ENCODE data around the gene PROX1.

Gene PROX1

DNA sequence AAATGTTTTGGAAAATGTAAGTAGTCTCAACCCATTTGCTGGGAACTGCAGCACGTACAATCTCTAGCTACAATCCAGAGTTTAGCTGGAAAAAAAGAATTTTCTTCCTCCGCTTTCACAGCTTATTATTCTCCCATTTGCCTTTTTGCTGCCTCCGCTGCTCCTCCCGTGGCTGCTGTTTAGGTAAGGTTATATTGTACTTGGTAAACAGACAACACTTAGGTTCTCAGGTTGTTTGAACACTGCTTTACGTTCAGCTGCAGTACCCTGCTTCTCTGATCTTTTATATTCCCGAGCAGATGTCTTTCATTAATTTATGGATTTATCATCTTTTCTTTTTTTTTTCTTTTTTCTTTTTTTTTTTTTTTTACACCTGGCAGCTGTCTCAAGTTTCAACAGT lies 14.3 kb downstream of the PROX1 start:
- no peak for DNase-seq (ENCODE audit: low read depth)

DNA sequence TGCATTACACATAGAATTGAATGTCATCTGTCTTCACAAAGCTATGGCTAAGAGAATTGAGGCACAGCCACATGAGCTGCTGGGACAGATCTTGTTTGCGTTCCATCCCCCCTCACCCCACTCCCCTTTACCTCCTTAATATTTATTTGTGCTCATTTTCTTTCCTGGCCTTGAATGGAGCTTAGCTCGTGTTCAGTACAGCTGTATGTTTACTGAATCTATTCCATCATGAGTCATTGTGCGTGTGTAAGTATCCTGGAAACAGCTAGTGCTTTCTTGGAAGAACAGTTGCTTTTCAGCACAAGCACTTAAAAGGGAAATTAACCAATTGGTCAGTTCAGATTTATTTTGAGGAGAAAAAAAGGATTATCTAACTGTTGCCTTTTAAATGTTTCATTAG lies 14.7 kb downstream of the PROX1 start:
- no peak for DNase-seq (ENCODE audit: low read depth)

DNA sequence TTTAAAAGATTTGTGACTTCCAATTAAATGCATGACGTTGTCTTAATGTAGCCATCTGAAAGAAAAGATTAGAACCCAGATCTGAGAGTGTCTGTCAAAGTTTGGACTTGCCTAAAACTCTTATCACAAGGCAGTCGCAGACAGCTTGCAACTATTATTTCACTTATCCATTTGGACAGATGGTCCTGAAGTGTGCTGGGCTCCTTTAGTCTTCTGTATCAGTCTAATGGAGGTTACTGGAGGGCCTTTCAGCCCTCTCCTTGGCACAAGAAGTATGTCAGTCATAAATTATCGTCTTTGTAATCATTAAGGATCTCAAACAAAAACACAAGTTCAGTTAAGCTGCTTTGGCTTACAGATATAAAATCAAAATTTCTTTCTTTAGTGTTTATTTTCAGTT lies 15.5 kb downstream of the PROX1 start:
- DNase-seq (ENCODE audit: low read depth) = no peak

DNA sequence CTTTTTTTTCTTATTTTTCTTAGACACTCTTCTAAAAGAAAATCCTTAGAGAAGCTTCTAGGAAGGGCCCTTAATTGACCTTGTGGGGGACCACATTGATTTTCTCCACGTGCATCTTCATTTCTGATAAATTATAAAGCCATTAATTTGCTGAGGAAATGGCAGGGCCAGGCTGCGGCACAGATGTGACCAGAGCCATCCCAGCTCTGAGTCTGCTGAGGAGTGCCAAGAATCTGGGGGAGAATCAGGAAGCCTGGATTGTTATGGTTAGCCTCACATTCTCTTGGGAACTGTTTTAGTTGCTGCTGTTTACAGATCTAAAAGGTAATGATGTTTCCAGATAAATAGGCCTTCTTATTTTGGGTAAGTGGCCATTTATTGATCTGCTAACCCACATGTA lies 16.2 kb downstream of the PROX1 start:
- DNase-seq (ENCODE audit: low read depth) = no peak

DNA sequence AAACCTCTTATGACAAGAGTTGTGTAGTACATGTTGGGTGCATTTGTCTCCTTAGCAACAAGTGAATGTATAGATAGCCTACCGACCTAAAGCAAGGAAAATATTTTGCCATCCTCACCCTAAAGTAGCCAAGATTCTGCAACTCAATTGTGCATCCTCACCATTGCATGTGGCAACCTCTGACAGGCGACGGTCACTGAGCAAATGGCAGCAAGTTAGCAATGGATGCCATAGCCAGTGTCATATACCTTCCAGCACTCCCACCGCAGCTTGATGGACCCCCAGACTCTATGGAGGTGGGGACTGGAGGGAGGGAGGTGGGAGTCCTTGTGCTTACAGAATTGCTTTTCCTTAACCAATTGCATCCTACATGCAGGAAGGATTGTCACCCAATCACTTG lies 17.0 kb downstream of the PROX1 start:
- DNase-seq (ENCODE audit: low read depth) = no peak

DNA sequence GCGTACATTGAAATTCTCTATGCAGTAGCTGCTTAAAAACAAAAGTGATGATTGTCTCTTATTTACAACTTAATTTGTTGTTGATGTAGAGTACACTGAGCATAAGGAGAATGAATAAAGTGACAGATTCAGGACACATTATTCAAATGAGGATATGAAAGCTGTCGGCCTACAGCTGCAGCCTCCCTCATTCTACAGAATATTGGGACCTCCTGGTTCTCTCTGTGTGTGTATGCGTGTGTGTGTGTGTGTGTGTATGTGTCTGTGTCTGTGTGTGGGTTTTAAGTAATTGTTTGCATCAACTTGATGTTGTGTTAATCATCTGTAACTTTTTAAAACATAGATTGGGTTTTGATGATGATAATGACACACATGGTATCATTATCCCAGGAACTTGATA lies 17.9 kb downstream of the PROX1 start:
- DNase-seq (ENCODE audit: low read depth) = no peak

DNA sequence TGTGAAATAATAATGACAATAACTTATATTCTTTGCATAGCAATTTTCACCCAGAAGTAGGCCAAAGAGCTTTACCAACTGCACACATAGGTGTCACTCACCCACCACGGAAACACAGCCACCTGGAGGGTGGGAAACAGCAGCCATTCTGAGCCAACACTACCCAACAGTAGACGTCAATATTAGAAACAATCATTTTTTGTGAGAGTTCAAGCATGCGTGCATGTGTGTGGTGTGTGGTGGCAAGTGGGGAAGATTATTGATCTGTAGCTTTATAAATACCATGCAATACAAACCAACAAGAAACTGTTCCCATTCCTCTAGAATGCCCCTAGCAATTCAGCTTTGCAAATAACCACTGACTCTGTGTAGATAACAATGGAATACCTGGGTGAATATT lies 19.1 kb downstream of the PROX1 start:
- DNase-seq (ENCODE audit: low read depth) = no peak

DNA sequence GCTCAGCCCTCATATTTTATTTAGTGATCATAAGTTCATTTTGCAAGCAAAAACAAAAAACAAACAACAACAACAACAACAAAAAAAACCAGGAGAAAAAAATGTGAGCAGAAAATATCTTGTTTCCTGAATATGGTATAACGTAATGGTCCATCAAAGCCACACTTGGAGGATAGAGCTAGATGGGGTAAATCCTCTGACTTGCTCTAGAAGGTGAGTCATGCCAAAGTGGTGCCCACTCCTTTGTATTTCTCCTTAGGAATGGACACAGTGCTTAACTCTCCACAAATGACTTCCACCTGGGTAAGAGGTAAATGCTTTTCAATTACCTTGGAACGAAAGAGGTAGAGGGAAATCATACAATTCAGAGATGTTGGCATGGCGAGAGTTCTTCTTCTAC lies 20.6 kb downstream of the PROX1 start:
- no peak for DNase-seq (ENCODE audit: low read depth)

DNA sequence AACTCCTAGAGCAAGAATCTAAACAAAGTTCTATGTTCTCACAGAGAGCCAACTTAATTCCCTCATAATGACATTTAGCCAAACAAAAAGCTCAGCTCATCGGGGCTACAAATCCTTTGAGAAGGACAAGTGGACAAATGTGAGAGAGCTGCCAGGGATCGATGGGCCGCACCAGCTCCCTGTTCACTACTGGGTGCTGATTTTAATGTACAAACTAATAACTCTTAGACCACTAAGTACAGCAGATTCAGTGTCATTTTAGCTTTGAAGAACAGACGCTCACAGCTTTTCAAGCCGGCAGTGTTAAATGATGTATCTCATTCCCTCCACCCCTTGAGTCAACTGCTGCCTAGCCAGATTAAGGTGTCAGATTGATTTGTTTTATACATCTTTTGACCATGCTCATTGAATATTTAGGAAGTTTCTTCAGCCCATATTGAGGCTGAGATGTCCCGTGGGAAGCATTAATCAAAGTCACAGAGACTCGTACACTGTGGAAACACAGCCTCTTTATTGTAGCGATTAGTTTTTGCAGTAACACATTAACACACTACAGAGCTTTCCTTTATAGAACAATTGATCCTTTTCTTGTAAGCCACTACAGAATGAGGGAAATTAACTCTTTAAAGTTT lies 21.1 kb downstream of the PROX1 start:
- DNase-seq (ENCODE audit: low read depth) = no peak

DNA sequence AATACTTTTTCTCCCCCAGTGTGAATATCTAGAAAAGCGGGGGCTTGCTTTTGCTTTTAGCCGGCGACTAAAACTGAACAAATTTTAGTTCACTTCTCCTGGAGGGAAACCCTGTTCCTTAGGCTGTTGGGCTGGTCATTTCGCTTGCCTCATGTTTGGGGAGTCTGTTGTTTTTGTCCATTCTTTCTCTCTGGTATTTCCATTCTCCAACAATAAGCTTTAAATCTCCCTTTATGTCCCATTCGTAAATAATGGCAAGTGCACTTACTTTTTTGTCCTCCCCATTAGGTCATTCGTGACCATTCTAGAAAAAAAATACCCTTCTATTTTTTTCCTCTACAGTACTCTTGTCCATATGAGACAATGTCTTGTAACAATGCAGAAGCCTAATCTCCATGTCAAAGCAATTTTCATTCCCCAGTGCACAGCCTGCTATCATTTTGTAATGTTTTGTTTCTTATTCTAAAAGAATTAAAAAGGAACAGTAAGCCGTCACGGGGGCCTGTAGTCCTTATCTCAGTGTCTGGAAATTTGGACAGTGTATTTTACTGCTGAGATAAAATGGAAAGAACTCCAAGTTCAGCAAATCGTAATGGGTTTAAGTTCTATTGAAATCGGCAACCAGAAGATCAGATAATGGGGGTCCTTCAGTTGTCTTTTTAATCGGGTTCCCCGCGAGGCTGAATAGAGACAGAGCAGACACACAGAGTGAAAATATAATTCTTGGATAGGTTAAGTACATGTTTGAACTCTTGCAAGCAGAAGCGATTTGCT lies 21.8 kb downstream of the PROX1 start:
- DNase-seq (ENCODE audit: low read depth) = no peak

DNA sequence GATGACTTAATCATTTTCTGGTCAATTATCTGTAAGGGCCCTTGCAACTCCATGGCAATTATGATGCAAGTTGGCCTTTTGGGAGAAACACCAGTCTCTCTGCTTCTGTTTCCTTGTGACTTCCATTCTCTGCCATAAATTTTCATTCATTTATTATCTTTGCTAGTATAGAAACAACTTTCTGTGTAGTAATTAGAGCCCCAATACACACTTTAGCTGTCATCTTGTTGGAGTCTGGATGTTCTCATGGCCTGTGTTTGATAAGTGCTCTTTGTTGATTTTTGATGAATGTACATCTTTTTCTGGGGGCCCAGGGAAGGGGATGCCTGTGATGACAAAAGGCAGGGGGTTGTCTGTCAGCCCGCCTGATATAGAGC lies 22.4 kb downstream of the PROX1 start:
- no peak for DNase-seq (ENCODE audit: low read depth)

DNA sequence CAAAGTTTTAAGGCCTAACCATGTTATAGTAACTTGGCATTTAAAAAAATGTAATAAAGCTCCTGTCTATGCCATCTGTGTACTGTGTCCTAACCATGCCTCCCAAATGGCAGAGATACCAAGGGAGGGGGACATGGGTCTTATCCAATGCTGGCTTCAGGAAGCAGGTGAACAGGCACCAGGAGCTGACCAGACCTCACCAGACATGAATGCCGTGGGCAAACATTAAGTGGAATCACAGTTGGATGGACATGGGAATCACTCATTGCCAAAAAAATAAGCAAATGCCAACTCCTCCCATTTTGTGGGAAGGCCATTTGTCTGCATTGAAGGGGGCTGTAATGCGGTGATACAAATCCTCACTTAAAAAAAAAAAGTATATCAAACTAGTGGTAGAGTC lies 22.9 kb downstream of the PROX1 start:
- DNase-seq (ENCODE audit: low read depth) = no peak

DNA sequence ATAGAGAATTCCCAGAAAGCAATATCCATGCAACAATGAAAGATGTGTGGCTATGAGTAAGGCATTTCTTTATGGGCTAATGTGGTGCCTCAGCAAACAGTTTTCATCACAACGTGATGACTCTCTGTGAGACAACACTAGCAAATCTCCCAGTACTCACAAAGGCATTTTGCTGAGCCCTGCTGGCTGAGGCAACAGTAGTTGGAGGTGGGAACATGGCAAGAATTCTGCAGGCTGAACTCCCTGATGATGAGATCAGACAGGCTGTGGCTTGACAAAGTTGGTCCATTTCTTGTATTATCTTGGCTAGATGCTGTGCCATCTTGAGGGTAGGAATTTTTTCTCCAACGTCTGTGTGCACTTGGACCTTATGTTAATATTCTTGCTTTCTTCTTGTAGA lies 24.6 kb downstream of the PROX1 start:
- DNase-seq (ENCODE audit: low read depth) = no peak

DNA sequence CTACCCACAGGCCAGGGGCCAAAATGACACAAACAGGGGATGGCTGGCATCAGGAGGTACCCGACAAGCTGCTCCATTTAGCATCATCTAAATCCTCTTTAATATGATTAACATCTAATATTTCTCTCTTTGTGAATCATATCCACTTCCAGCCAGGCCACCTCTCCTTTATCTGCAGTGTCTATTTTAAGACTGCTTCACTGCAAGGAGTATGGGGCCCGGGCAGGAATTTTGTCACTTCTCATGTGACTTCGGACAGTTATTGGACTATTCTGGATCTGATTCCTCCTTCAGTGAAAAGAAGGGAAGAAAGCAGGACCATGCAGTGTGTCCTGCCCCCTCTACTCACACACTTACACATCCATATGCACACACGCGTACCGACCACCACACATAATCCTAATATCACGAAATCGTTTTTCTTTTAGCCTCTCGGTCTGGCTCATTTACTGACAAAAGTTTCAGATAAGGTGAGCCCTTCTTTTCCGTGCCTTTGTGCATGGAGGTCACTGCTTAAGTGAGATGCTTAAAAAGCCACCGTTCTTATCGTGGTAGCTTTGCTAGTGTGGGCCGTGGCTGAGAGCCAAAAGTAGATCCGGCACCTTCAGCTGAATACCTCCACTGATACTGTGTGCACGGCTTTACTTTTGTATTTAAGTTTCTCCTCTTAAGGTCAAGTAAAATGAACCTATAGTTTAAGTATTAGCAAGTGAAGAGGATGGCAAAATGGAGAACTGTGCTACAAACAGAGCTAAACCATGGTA lies 26.0 kb downstream of the PROX1 start:
- no peak for DNase-seq (ENCODE audit: low read depth)

DNA sequence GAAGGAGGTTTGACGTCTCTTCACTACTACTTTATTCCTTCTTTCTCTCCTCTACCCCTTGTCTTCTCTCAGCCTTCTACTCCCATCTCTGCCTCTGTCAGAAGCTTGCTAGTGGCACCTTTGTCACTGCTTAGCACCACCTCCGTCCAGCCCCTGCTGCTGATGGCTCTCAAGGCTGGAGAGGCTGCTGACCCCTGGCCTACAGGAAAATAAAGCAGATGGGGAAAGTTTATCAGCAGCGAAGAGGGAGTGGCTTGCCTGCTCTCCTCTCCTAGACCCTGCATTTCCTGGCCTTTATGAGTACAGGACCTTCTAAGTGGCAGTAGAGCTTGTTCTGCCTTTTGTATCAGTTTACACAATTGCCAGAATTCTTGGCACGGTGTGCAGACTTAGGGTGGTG lies 27.0 kb downstream of the PROX1 start:
- no peak for DNase-seq (ENCODE audit: low read depth)

DNA sequence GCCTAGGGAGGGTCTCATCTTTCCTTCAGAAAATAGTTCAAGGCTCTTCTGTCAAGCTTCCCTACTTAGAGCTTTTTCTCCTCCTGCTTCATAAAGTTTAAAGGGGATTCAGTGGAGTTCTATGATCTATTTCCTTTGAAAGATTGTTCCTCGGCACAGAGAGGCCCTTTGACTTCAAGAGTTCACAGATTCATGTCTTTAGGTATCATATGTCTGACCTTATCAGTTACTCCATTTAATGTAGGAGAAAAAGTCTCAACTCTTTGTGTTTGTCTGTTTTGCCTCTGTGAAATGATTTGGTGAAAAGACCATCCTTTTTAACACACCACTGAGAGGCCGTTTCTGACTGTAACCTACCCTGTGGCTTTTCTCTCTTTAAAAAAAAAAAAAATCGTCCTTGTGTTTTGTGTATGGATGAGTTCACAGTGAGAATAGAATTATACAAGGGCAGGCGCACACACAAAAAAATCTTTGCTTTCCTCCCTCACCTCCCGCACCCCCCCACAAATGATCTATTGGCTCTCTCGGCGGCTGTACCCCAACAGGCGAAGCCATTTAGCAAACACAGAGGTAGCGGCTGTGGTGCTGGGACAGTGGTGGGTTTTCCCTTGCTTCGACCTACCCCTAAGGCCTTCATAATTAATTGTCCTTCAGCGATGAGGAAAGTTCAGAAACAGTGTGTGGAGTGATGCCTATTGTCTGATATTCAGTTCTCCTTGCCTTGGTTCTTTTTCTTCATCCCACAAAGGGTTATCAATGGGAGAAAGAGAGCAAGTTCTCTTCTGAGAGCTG lies 29.6 kb downstream of the PROX1 start:
- DNase-seq (ENCODE audit: low read depth) = no peak

DNA sequence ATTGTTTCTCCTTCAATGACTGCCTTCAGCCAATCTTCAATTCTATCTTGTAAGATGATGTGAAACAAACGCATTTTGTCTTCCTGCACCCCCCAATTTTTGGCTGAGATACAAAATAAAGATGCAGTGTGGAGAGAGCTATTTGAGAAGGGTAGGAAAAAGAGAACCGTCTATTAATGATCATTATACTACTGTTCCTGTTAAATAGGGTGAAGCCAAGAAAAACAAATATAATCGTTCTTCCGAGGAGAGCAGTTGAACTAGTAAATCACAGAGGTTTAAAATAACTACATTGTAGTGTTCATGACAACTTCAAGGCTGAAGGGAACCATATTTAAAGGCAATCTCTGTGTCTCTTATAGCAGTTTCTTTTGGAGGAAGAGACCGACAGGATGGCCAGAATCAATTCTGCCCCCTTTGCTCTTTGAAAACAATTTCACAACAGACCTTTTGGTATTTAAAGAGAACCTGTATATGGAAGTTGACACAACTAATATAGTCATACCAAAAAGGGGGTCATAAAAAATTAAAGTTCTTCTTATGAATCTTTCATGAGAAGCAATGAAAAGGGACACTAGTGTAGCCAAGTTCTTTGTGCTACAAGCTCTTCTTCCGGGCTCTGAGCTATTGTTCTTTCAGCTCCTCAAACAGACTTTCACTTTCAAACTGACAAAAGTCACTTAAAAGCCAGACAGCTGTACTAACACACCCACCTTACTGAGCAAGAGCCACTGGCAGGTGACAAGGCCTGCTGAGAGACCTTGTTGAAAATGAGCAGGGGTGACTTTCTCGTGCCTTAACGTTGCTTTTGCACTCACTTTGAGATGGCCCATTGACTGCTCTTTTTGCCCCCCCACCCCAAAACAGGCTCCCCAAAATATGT lies 30.9 kb downstream of the PROX1 start:
- DNase-seq (ENCODE audit: low read depth) = no peak

DNA sequence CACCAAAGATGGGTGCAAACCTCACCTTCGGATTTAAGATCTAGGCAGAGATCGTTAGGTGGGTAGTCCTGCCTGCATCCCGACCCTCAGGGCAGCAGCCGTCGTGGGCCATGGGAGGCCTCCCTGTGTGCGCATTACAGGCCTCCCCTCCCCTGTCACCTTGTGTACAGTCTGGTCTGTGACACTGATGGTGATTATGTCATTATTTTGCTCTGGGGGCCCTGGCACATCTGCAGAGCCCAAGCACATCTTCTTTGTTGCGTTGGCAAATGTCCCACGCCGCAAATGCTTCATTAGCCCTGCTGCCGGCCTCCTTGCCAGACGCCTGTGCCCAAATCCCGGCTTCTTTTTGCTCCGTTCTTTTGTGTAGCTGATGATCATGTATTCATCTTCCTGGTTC lies 31.7 kb downstream of the PROX1 start:
- no peak for DNase-seq (ENCODE audit: low read depth)

DNA sequence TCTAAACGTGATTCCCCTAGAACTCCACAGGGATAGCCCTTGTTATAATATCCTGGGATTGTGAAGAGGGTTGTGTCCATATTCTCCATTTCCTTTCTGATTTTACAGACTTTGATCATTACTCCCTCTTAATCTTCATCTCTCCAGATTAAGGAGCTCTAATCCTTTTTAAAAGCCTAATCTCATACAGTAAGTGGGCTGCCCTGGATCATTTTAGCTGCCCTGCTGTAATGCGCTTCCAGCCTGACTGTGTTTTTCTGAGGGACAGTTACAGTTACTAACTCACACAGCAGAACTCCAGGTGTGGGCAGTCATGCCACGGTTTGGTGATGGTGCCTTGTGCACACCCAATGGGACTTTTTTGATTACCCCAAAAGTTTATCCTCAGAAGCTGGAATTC lies 33.5 kb downstream of the PROX1 start:
- DNase-seq (ENCODE audit: low read depth) = no peak

DNA sequence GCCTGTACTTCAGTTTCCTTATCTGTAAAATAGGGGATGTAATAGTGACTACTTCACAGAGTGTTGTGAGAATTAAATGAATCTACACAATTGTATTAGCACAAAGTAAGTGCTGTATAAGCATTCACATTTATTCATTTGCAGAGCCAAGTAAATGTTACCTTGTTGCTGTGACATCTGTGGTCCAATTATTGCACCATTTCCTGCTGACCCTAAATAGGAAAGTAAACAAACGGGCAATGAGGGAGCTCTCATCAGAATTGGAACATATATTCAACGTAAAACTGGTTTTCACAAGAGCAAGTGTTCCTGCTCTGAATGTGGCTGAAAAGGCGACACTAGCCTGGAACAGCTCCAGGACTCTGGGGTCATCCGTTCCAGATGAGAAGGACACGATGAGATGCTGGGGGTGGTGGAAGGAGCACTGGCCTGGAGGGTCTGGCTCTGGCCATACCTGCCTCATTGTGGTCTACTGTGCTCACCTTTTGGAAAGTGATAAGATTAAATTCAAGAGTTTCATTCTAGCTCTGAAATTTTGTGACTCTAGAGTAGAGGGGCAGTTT lies 34.5 kb downstream of the PROX1 start:
- no peak for DNase-seq (ENCODE audit: low read depth)

DNA sequence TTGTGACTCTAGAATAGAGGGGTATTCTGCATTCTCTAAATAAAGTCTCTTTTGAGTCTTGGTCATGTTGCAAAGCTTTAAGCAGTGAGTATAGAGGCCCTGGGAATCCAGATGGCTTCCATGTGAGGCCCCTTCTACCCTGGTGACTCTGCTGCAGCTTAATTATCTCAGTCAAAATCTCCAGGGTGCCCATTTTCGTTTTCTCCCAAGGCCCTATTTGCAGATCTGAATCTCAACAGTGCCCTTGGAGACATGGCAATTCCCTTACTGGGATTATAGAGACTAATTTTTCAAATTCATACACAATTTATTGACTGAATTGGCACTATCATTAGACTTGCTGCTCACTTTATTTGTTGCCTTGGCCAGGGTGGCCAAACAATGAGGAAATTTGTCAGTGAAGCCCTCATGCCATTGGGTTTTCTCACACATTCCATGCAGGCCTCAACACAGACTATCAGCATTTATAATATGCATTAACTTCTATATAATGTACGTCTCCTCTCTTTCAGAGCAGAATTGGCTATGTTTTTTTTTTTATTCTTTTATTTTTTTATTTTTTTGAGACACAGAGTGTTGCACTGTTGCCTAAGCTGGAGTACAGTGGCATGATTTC lies 35.1 kb downstream of the PROX1 start:
- no peak for DNase-seq (ENCODE audit: low read depth)

All from activated T-helper 9 cell treated with anti-CD3 and anti-CD28 coated beads, Interleukin-2, amount 50 U/mL, for 16 hours (primary cell).